ENCODE results near the gene UCP2.

UCP2 gene

GRCh38 chr11:74009675-74010305, 27.1 kb upstream of the UCP2 start:
- DNase-seq = peak in 1 of 2 experiments; percentile 60

GRCh38 chr11:74009230-74009547, 26.5 kb upstream of the UCP2 start:
- no peak for DNase-seq

- DNase-seq = no peak
Observed at GRCh38 chr11:74008373-74009229, 26.0 kb upstream of the UCP2 start, which contains the start of gene UCP3. Gene UCP3, minus strand, starts transcription at chr11:74009085. Its CDS starts 2,043 bp downstream, at chr11:74007042.

- DNase-seq = no peak
Observed at GRCh38 chr11:74007691-74008372, 25.2 kb upstream of the UCP2 start.

- no peak for DNase-seq
Observed at GRCh38 chr11:74006743-74007304, 24.2 kb upstream of the UCP2 start.

- no peak for DNase-seq
Observed at GRCh38 chr11:74005721-74006517, 23.3 kb upstream of the UCP2 start.

GRCh38 chr11:74004759-74005615, 22.3 kb upstream of the UCP2 start:
- peak; percentile 75 to 81 for DNase-seq

GRCh38 chr11:74004046-74004695, 21.5 kb upstream of the UCP2 start:
- DNase-seq = no peak

GRCh38 chr11:74002832-74003231, 20.2 kb upstream of the UCP2 start:
- DNase-seq = no peak

- no peak for DNase-seq
Observed at GRCh38 chr11:74001822-74002286, 19.2 kb upstream of the UCP2 start.

- peak in 1 of 2 experiments; percentile 32 for DNase-seq
Observed at GRCh38 chr11:74000307-74001133, 17.9 kb upstream of the UCP2 start.

- no peak for DNase-seq
Observed at GRCh38 chr11:73999581-74000306, 17.1 kb upstream of the UCP2 start.

- no peak for DNase-seq
Observed at GRCh38 chr11:73998846-73999575, 16.4 kb upstream of the UCP2 start.

GRCh38 chr11:73997120-73997770, 14.6 kb upstream of the UCP2 start:
- no peak for DNase-seq

GRCh38 chr11:73996161-73996747, 13.6 kb upstream of the UCP2 start:
- no peak for DNase-seq

GRCh38 chr11:73995731-73996130, 13.1 kb upstream of the UCP2 start:
- no peak for DNase-seq

GRCh38 chr11:73995247-73995646, 12.6 kb upstream of the UCP2 start:
- no peak for DNase-seq
